ENCODE results near the gene SDE2. TPM values are rescaled to one million over a fixed set of nuclear protein-coding genes. Genes with fewer than 3 reads are reported as not detected.

Gene SDE2
- 17.2 and 20.0 TPM in 2 replicates for total RNA-seq

DNA sequence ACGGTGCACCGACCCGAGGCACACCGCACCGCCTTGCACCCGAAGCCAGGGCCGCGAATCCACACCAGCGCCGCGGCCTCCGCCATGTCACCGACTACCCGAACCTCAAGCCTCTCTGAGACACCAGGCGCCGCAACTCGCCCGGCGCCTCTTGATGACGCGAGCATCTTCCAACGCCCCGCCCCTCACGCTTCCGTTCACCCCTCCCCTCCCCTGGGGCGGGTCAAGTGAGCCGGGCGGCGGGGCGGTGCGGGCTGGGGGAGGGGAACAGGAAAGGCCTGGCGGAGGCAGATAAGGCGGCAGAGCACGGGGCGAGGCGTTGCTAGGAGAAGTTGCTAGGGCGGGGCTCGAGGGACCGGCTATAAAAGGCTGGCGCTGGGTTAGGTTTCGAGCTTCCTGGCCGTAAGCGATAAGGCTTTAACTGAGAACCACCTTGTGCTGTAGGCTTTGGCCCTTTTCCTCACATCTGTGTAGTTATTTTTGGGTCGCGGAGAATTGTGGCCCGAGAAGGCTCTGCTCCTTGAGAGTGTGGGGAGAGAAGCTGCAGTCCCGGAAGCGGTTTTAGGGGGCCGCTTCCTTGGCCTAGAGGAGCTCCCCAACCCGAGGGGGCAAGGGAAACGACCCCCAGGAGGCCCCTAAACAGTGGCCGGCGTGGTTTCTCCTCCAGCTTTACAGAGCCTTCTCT lies at the start of gene SDE2:
SDE2 (minus strand) TSS at position 117 of the 685 bp plus-strand sequence; CDS start at position 86, 31 bp downstream.

DNA sequence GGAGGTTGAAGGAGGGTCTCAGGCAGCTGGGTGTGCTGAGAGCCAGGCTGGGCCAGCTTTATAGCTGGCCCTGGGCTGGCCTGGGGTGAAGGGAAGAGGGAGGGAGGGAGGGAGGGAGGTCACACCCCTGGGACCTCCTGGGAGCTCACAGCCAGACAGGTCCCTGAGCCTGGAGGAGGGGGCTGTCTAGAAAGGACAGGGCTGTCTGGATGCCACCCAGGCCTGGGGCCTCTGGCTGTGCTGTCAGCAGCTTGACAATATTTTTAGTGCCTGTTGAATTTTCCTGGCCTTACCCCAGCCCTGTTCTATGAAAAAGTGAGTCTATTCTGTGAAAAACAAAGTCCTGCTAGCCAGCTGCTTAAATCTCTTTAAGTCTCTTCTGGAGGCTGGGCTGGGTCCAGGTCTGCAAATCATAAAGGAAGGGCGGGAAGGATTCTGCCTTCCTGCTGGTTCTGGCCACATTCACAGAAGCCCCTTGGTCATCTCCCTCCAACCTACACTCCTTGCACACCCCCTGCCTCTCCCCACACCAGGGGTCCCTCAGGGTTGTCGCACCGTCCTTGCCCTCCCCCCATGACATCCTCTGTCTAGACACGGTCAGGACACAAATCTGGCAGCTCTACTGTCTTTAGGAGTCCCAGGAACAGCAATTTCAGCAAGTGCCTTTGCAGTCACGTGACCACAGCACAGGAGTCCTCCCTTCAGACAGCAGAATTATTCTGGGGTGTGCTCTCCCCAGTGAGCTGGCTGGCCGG lies 57.8 kb downstream of the SDE2 start, which contains the start of gene LEFTY2:
LEFTY2 (minus strand) TSS at position 34 of the 755 bp plus-strand sequence. CDS start 80 bp downstream, outside the sequence.

Other genes with a start within 250 kb of the SDE2 start
- 274 and 305 TPM in 2 replicates for gene SRP9, start 221.5 kb downstream of the SDE2 start, total RNA-seq
- gene EPHX1, start 189.2 kb downstream of the SDE2 start, total RNA-seq: 21.9 and 73.9 TPM in 2 replicates
- gene TMEM63A, start 117.0 kb downstream of the SDE2 start, total RNA-seq: 10.0 and 25.4 TPM in 2 replicates
- gene LEFTY1, start 110.2 kb downstream of the SDE2 start, total RNA-seq: not detected in 2 replicates
- gene PYCR2, start 75.1 kb downstream of the SDE2 start, total RNA-seq: 35.9 and 53.3 TPM in 2 replicates
- gene LEFTY2, start 58.1 kb downstream of the SDE2 start, total RNA-seq: not detected in 2 replicates
- 374 and 469 TPM in 2 replicates for gene H3-3A, start 63.4 kb upstream of the SDE2 start, total RNA-seq
- gene ACBD3, start 187.4 kb upstream of the SDE2 start, total RNA-seq: 37.8 and 51.3 TPM in 2 replicates
- not detected in 2 replicates for gene MIXL1, start 224.3 kb upstream of the SDE2 start, total RNA-seq